A549 (cell line): ENCODE results near the gene NPR3. TPM values are rescaled to one million over a fixed set of nuclear protein-coding genes. Genes with fewer than 3 reads are reported as not detected.
A peak's percentile ranks its signal among the peaks of the same experiment; 100 is the strongest.

Experiments
- ATAC-seq, 2 experiments: fragments of 200-7000 bp in 1 of 2; fragments of >200 bp in 1 of 2; cut with Nextera tagmentation in 1 of 2; cut with Tn5 transposase in 1 of 2; 3 replicates each; pipeline versions ENCODE4 v1.8.0 to v1.9.1; 2018 to 2020; ENCODE audit warnings: mild to moderate bottlenecking in 1 of 2, moderate library complexity in 1 of 2
- CTCF ChIA-PET: fragments of 300-600 bp; sonication (Branson Sonifier 250); formaldehyde crosslinking; extraction: SDS; loops from one replicate; lab custom pipeline; 2021; ENCODE audit warnings: antibody characterized with exemption, inconsistent platforms; lab: Yijun Ruan, JAX
- POLR2A ChIA-PET: fragments of 350-600 bp; formaldehyde crosslinking; extraction: SDS; loops from one replicate; lab custom pipeline; 2021; ENCODE audit warnings: antibody characterized with exemption, inconsistent platforms; lab: Yijun Ruan, JAX
- DNase-seq, 2 experiments: peaks; one replicate each; pipeline versions ENCODE4 v3.0.0 to v3.0.0-alpha.2; 2011 to 2016; ENCODE audit warnings: low read depth in 1 of 2, low spot score in 1 of 2
- FAIRE-seq: peaks from 2 replicates; lab custom pipeline; 2011; peaks lifted over from hg19 to GRCh38; lab: Jason Lieb, UNC
- H3K27ac ChIP-seq, 2 experiments: fragments of >200 bp; sonication (Bioruptor Twin); formaldehyde crosslinking; 3 replicates each; pipeline ENCODE4 v1.5.1; 2016 to 2017
- H3K4me1 ChIP-seq: fragments of >200 bp; sonication (Bioruptor Twin); formaldehyde crosslinking; 3 replicates; pipeline ENCODE4 v1.6.1; 2016
- H3K4me2 ChIP-seq: fragments of >200 bp; sonication (Bioruptor Twin); formaldehyde crosslinking; 3 replicates; pipeline ENCODE4 v1.6.1; 2016
- H3K4me3 ChIP-seq: fragments of >200 bp; sonication (Bioruptor Twin); formaldehyde crosslinking; 3 replicates; pipeline ENCODE4 v1.5.1; 2016
- H3K9me3 ChIP-seq: fragments of >200 bp; sonication (Bioruptor Twin); formaldehyde crosslinking; 3 replicates; pipeline ENCODE4 v1.6.1; 2016
- BCL3 ChIP-seq: fragments of >200 bp; sonication (Bioruptor Twin); formaldehyde crosslinking; IDR thresholded peaks from 3 replicates; pipeline ENCODE4 v1.6.1; 2016
- BHLHE40 ChIP-seq: IDR thresholded peaks from 2 replicates; pipeline ENCODE4 v1.6.1; 2012; ENCODE audit warnings: low read depth, low read length, inconsistent platforms
- CBX2 ChIP-seq: fragments of 200-600 bp; sonication (generic); IDR thresholded peaks from 2 replicates; pipeline ENCODE4 v1.6.1; 2016; ENCODE audit warnings: low read depth, mild to moderate bottlenecking, borderline replicate concordance
- CEBPB ChIP-seq, 2 experiments: fragments of >200 bp in 1 of 2; sonication (Bioruptor Twin) in 1 of 2; formaldehyde crosslinking in 1 of 2; IDR thresholded peaks; 2 replicates each; pipeline ENCODE4 v1.6.1; 2012 to 2016
- CHD2 ChIP-seq: fragments of 150-350 bp; IDR thresholded peaks from 2 replicates; pipeline ENCODE4 v1.6.1; 2014; ENCODE audit warnings: low read length; ENCODE audit not compliant: partially characterized antibody
- EP300 ChIP-seq, 2 experiments: fragments of >200 bp; sonication (Bioruptor Twin); formaldehyde crosslinking; IDR thresholded peaks; 2 replicates in 1 of 2; 3 replicates in 1 of 2; pipeline ENCODE4 v1.6.1; 2016 to 2017
- FOSL2 ChIP-seq, 2 experiments: fragments of 450-650 bp in 1 of 2; fragments of >200 bp in 1 of 2; sonication (Bioruptor Twin) in 1 of 2; formaldehyde crosslinking; IDR thresholded peaks; 2 replicates each; pipeline versions ENCODE4 v1.5.0 to v1.6.1; 2016 to 2020; ENCODE audit warnings: mild to moderate bottlenecking in 1 of 2, moderate library complexity in 1 of 2
- HES2 ChIP-seq: fragments of >200 bp; sonication (Bioruptor Twin); formaldehyde crosslinking; IDR thresholded peaks from 2 replicates; pipeline ENCODE4 v1.6.1; 2016
- HEYL ChIP-seq: fragments of 250-450 bp; sonication (Bioruptor Pico); IDR thresholded peaks from 2 replicates; pipeline ENCODE4 v1.8.0; 2021; ENCODE audit warnings: mild to moderate bottlenecking, moderate library complexity
- HOXA7 ChIP-seq: fragments of 250-450 bp; sonication (Bioruptor Pico); IDR thresholded peaks from 2 replicates; pipeline ENCODE4 v1.5.0; 2020; ENCODE audit warnings: mild to moderate bottlenecking, moderate library complexity
- JUN ChIP-seq, 2 experiments: fragments of >200 bp; sonication (Bioruptor Twin); formaldehyde crosslinking; IDR thresholded peaks; 2 replicates in 1 of 2; 3 replicates in 1 of 2; pipeline ENCODE4 v1.6.1; 2016 to 2017
- JUNB ChIP-seq: fragments of >200 bp; sonication (Bioruptor Twin); formaldehyde crosslinking; IDR thresholded peaks from 2 replicates; pipeline ENCODE4 v1.6.1; 2016
- MAFK ChIP-seq: fragments of 450-650 bp; IDR thresholded peaks from 2 replicates; pipeline ENCODE4 v1.6.1; 2014; ENCODE audit not compliant: partially characterized antibody
- MAX ChIP-seq: IDR thresholded peaks from 2 replicates; pipeline ENCODE4 v1.6.1; 2012
- MYC ChIP-seq: IDR thresholded peaks from 2 replicates; pipeline ENCODE4 v1.6.1; 2012; ENCODE audit warnings: mild to moderate bottlenecking, inconsistent platforms, low read length, improper control_type of control experiment, borderline replicate concordance
- NR3C1 ChIP-seq: fragments of >200 bp; sonication (Bioruptor Twin); formaldehyde crosslinking; IDR thresholded peaks from 3 replicates; pipeline ENCODE4 v1.6.1; 2017
- PBX3 ChIP-seq: IDR thresholded peaks from 2 replicates; pipeline ENCODE4 v1.6.1; 2012
- POLR2A ChIP-seq: IDR thresholded peaks from 2 replicates; pipeline ENCODE4 v1.6.1; 2012; ENCODE audit warnings: mild to moderate bottlenecking, low read length
- POLR2AphosphoS2 ChIP-seq: conservative IDR thresholded peaks from 2 replicates; pipeline ENCODE4 v1.6.1; 2012; ENCODE audit warnings: low read length, improper control_type of control experiment, inconsistent platforms
- SMC3 ChIP-seq: fragments of >200 bp; sonication (Bioruptor Twin); formaldehyde crosslinking; IDR thresholded peaks from 3 replicates; pipeline ENCODE4 v1.6.1; 2018; ENCODE audit warnings: inconsistent platforms
- TP53 ChIP-seq: fragments of 250-450 bp; sonication (Bioruptor Pico); IDR thresholded peaks from 2 replicates; pipeline ENCODE4 v1.5.0; 2021; ENCODE audit warnings: mild to moderate bottlenecking, moderate library complexity
- ZC3H11A ChIP-seq: fragments of 450-650 bp; IDR thresholded peaks from 2 replicates; pipeline ENCODE4 v1.6.1; 2014; ENCODE audit warnings: antibody characterized with exemption, mild to moderate bottlenecking
- WGBS: methylation state at CpG from one replicate; pipeline ENCODE4 v1.1.6; 2017; ENCODE audit errors: missing lambda C conversion rate; 5-methylcytosine and 5-hydroxymethylcytosine counted together
- polyA plus RNA-seq, 4 experiments: library from polyadenylated mRNA; depleted of rRNA in 3 of 4; stranded (reverse); fragments of >200 nt; fragmentation: RNase III in 1 of 4; extraction: RNeasy Plus Mini Kit Qiagen cat#74134 plus additional on column Dnase treatment in 1 of 4; gene quantifications; 2 replicates in 3 of 4; 3 replicates in 1 of 4; pipeline ENCODE4 v1.2.3, GENCODE V29; 2011 to 2017

The NPR3 gene
- polyA plus RNA-seq, 2 of the 4 experiments (the other 2 are of a cell fraction): 16.4 to 18.6 TPM

- H3K4me2 ChIP-seq: peak overlapping the region; percentile 68
- no peak for TF ChIP-seq HOXA7 (CRISPR knock-in tag)
- peak; percentile 8 for TF ChIP-seq MAFK
- no peak for TF ChIP-seq ZC3H11A
- peak; percentile 41; the same call in 1 of the 2 replicates for TF ChIP-seq MAX
- TF ChIP-seq JUNB: peak; percentile 42
- TF ChIP-seq POLR2A: no peak
- peak; percentile 19 to 35; a peak in 2 of 5 replicates for TF ChIP-seq JUN (IDR thresholded peaks at IDR 0.05)
- no peak for TF ChIP-seq FOSL2 (IDR thresholded peaks at IDR 0.05)
- TF ChIP-seq FOSL2 (CRISPR knock-in tag; IDR thresholded peaks at IDR 0.05): peak; percentile 75
- no peak; a peak in 1 of 4 replicates for TF ChIP-seq CEBPB (IDR thresholded peaks at IDR 0.05)
- H3K4me1 ChIP-seq: peaks cover 21% of the 10 kb centered on the region
- no peak overlapping the region for H3K4me3 ChIP-seq
- 0 out of 3 replicates have a peak, but pooled peaks cover 7% of the 10 kb centered on the region for H3K9me3 ChIP-seq
- FAIRE-seq (peak; percentile 51), ATAC-seq (peak; percentile 92 to 94), DNase-seq (peak; percentile 51 to 75)
- CTCF ChIA-PET: interaction anchor here (0.6 to 1.7 kb wide), 5 partner anchors 10 to 374 kb away, joined by 3 to 5 read pairs (median 3); partner anchors contain the start of gene NPR3
- H3K27ac ChIP-seq: peak overlapping the region; percentile 77 to 89
- POLR2A ChIA-PET: interaction anchor here (0.8 kb wide), 1 partner anchor 8 kb away, joined by 3 read pairs; no protein-coding TSS in a partner anchor
- WGBS: under 1% methylated on average over 6 of the region's 6 CpGs
These were observed 95.0 kb downstream of the NPR3 start for GRCh38 chr5:32805971-32806638.

GRCh38 chr5:32808783-32809182 lies 97.7 kb downstream of the NPR3 start:
- ATAC-seq: no peak
- FAIRE-seq: no peak
- CTCF ChIA-PET: interaction anchor here (0.6 kb wide), 1 partner anchor 104 kb away, joined by 3 read pairs; no protein-coding TSS in a partner anchor

More at GRCh38 chr5:32808783-32809182, 97.7 kb downstream of the NPR3 start:
- TF ChIP-seq EP300 (IDR thresholded peaks at IDR 0.05) (no peak), HEYL (CRISPR knock-in tag) (no peak), SMC3 (no peak), CBX2 (no peak), TP53 (CRISPR knock-in tag) (no peak), HES2 (no peak), MYC (no peak), MAX (no peak), BCL3 (no peak), BHLHE40 (no peak), PBX3 (no peak), CHD2 (no peak), POLR2AphosphoS2 (no peak), NR3C1 (no peak)
- Histone ChIP-seq H3K4me1 (peaks cover 21% of the 10 kb centered on the region), H3K4me3 (no peak overlapping the region), H3K27ac (0 out of 6 replicates have a peak overlapping the region, but pooled peaks of 1 of the 2 experiments have one; percentile 17), H3K9me3 (0 out of 3 replicates have a peak, but pooled peaks cover 3% of the 10 kb centered on the region), H3K4me2 (no peak overlapping the region)
- POLR2A ChIA-PET: interaction anchor here (0.6 kb wide), 1 partner anchor 781 kb away, joined by 3 read pairs; no protein-coding TSS in a partner anchor
- WGBS: 67% methylated on average over 1 of the region's 1 CpG
- no peak for DNase-seq
